HepG2 (cell line): ENCODE measurements around the gene DENND1C. TPM values are rescaled to one million over a fixed set of nuclear protein-coding genes. Genes with fewer than 3 reads are reported as not detected.

Experiments used
- CCDC6 ChIP-seq: sonication (generic); formaldehyde crosslinking; IDR thresholded peaks from 2 replicates; pipeline ENCODE4 v1.8.1; 2022; ENCODE audit warnings: mild to moderate bottlenecking, missing genetic modification reagents, moderate library complexity
- LCORL ChIP-seq, 2 experiments: fragments of 450-650 bp in 1 of 2; sonication (generic) in 1 of 2; formaldehyde crosslinking in 1 of 2; IDR thresholded peaks; 2 replicates each; pipeline versions ENCODE4 v1.5.0 to v1.6.1; 2017 to 2020; ENCODE audit warnings: antibody characterized with exemption in 1 of 2, missing genetic modification reagents in 1 of 2
- NFE2L2 ChIP-seq: fragments of 150-350 bp; IDR thresholded peaks from 2 replicates; pipeline ENCODE4 v1.6.1; 2014; ENCODE audit warnings: low read length
- PHB2 ChIP-seq: fragments of 450-650 bp; IDR thresholded peaks from 2 replicates; pipeline ENCODE4 v1.6.1; 2018; ENCODE audit not compliant: partially characterized antibody
- RAD51 ChIP-seq: fragments of 450-650 bp; IDR thresholded peaks from 2 replicates; pipeline ENCODE4 v1.6.1; 2016; ENCODE audit warnings: borderline replicate concordance
- RXRB ChIP-seq: IDR thresholded peaks from 2 replicates; pipeline ENCODE4 v1.6.1; 2016; ENCODE audit warnings: borderline replicate concordance, missing genetic modification reagents, missing compliant biosample characterization
- SOX13 ChIP-seq, 3 experiments: fragments of 450-650 bp in 1 of 3; sonication (generic) in 1 of 3; formaldehyde crosslinking in 1 of 3; IDR thresholded peaks in 2 of 3; conservative IDR thresholded peaks in 1 of 3; 2 replicates each; pipeline versions ENCODE4 v1.5.0 to v1.6.1; 2016 to 2020; ENCODE audit warnings: antibody characterized with exemption in 1 of 3, mild to moderate bottlenecking in 1 of 3, missing compliant biosample characterization in 1 of 3, missing genetic modification reagents in 1 of 3, moderate library complexity in 1 of 3
- TEAD3 ChIP-seq: optimal IDR thresholded peaks from 2 replicates; pipeline ENCODE3; 2016; ENCODE audit warnings: borderline replicate concordance
- TRIM24 ChIP-seq: sonication (generic); formaldehyde crosslinking; IDR thresholded peaks from 2 replicates; pipeline ENCODE4 v1.8.0; 2022; ENCODE audit warnings: mild to moderate bottlenecking, missing genetic modification reagents
- ZBTB4 ChIP-seq: sonication (generic); formaldehyde crosslinking; IDR thresholded peaks from 2 replicates; pipeline ENCODE4 v1.4.0; 2020; ENCODE audit warnings: missing genetic modification reagents, mild to moderate bottlenecking, borderline replicate concordance
- ZKSCAN5 ChIP-seq: sonication (generic); formaldehyde crosslinking; IDR thresholded peaks from 2 replicates; pipeline ENCODE4 v1.5.1; 2020; ENCODE audit warnings: mild to moderate bottlenecking, missing genetic modification reagents
- ZNF260 ChIP-seq: sonication (generic); formaldehyde crosslinking; IDR thresholded peaks from 2 replicates; pipeline ENCODE4 v1.4.0; 2020; ENCODE audit warnings: missing genetic modification reagents, low read depth, mild to moderate bottlenecking, borderline replicate concordance
- ZNF563 ChIP-seq: sonication (generic); formaldehyde crosslinking; IDR thresholded peaks from 2 replicates; pipeline ENCODE4 v1.8.0; 2022; ENCODE audit warnings: mild to moderate bottlenecking, moderate library complexity, missing genetic modification reagents
- ZNF574 ChIP-seq: sonication (generic); formaldehyde crosslinking; IDR thresholded peaks from 2 replicates; pipeline ENCODE4 v1.4.0; 2020; ENCODE audit warnings: missing genetic modification reagents
- ZNF776 ChIP-seq: sonication (generic); formaldehyde crosslinking; IDR thresholded peaks from 2 replicates; pipeline ENCODE4 v1.4.0; 2020; ENCODE audit warnings: mild to moderate bottlenecking, missing genetic modification reagents
- ZNF879 ChIP-seq: sonication (generic); formaldehyde crosslinking; IDR thresholded peaks from 2 replicates; pipeline ENCODE4 v1.8.1; 2023; ENCODE audit warnings: missing genetic modification reagents
- ZSCAN25 ChIP-seq: sonication (generic); formaldehyde crosslinking; IDR thresholded peaks from 2 replicates; pipeline ENCODE4 v1.8.0; 2022; ENCODE audit warnings: mild to moderate bottlenecking, missing genetic modification reagents
- polyA plus RNA-seq, 8 experiments: library from polyadenylated mRNA; depleted of rRNA in 3 of 8; stranded (reverse) in 7 of 8; unstranded in 1 of 8; fragments of >200 nt; fragmentation: Illumina TruSeq in 4 of 8; extraction: Trizol in 4 of 8; gene quantifications; 2 replicates each; pipeline versions ENCODE4 v1.2.1 to v1.2.3, GENCODE V29; 2011 to 2016; ENCODE audit warnings: low read depth in 4 of 8, missing spikeins in 1 of 8, mixed read lengths in 1 of 8; ENCODE audit not compliant: insufficient read depth in 1 of 8
- total RNA-seq, 5 experiments: library from RNA; depleted of rRNA; stranded (reverse); fragments of >200 nt; fragmentation: Illumina TruSeq; extraction: Trizol; gene quantifications; 2 replicates each; pipeline ENCODE4 v1.2.3, GENCODE V29; 2016; ENCODE audit warnings: low read depth in 1 of 5
- TF ChIP-seq, protein P1 (sequence below): sonication (generic); formaldehyde crosslinking; IDR thresholded peaks from 2 replicates; pipeline ENCODE4 v1.4.0; 2020; ENCODE audit warnings: mild to moderate bottlenecking, low read depth, missing genetic modification reagents

DENND1C gene
- total and polyA plus RNA-seq, 2 of the 13 experiments (the other 11 are each of a cell fraction or from before 2014, with no cell fraction given), result 0.04 to 0.73 TPM

DNA sequence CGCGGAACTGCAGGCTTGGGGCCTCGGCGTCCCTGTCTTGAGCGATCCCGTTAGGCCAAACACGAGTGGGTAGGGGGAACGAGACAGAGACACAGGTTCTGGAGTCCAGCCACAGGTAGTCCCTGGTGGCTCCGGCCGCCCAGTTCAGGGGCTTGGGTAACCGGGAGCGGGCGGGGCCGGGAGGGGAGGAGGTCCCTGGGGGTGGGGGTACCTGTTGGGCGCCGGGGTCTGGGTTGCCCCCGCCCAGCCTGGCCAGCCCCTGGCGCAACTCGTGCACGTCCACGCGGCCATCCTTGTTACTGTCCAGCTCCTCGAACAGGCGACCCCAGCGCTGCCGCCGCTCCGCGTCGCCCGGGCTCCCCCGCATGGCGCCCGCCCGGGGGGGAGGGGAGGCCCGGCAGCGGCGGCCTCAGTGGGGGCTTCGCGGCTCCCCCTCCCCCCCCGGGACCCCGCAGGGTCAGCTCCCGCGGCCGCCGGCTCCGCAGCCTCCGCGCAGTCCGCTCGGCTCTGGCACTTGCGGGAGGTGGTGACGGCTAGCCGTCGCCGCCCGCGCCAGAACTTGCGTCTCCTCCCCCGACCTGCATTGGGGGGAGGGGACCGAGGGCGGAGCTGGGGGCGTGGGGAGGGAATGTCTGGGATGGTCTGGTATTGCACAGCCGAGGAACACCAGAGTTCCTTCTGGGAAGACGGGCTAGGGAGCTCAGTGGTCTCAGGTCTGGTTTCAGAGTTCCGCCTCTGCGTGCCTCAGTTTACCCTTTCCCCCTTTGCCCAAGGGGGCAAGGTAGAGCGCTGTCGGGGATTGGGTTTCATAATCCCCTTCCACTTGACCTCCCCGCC is 22.1 kb downstream of the DENND1C start, which contains the start of gene SLC25A23 (continued):
- TF ChIP-seq ZNF260 (CRISPR knock-in tag) (no peak), ZNF563 (CRISPR knock-in tag) (peak; percentile 41; the same call in 1 of the 2 replicates), ZKSCAN5 (no peak), PHB2 (no peak), ZBTB4 (CRISPR knock-in tag) (no peak), CCDC6 (CRISPR knock-in tag) (0 out of 2 replicates have a peak, but pooled peaks have one; percentile 44), SOX13 (IDR thresholded peaks at IDR 0.05) (no peak), SOX13 (CRISPR knock-in tag; conservative IDR thresholded peaks at IDR 0.05 in 1 of 2, IDR thresholded peaks at IDR 0.05 in 1 of 2) (no peak), NFE2L2 (no peak), TRIM24 (CRISPR knock-in tag) (no peak), ZSCAN25 (CRISPR knock-in tag) (no peak), ZNF776 (no peak), RAD51 (no peak), TEAD3 (peak; percentile 18), ZNF574 (no peak), LCORL (IDR thresholded peaks at IDR 0.05) (no peak), LCORL (CRISPR knock-in tag; IDR thresholded peaks at IDR 0.05) (no peak), ZNF879 (CRISPR knock-in tag) (no peak), RXRB (no peak)
- TF ChIP-seq, protein P1, sequence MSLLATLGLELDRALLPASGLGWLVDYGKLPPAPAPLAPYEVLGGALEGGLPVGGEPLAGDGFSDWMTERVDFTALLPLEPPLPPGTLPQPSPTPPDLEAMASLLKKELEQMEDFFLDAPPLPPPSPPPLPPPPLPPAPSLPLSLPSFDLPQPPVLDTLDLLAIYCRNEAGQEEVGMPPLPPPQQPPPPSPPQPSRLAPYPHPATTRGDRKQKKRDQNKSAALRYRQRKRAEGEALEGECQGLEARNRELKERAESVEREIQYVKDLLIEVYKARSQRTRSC, result no peak
